Astrocyte of the spinal cord (primary cell): Measurements from ENCODE around the gene MYD88.

ENCODE experiments used
- DNase-seq: peaks from one replicate; pipeline ENCODE4 v3.0.0; 2011; ENCODE audit warnings: low read depth, low spot score
- H3K4me3 ChIP-seq: 2 replicates; pipeline ENCODE4 v1.5.1; 2011; ENCODE audit warnings: low read depth, mild to moderate bottlenecking, low read length, moderate library complexity
- CTCF ChIP-seq: IDR thresholded peaks from 2 replicates; pipeline ENCODE4 v1.5.1; 2012; ENCODE audit warnings: low read depth, mild to moderate bottlenecking, low read length, inconsistent platforms
- in situ Hi-C: cut with HindIII; loops from 2 replicates; pipeline ENCODE4 v1.10.0; 2017; ENCODE audit warnings: low sequenced_read_pairs

The MYD88 gene

GRCh38 chr3:38125305-38126120 lies 12.9 kb upstream of the MYD88 start:
- DNase-seq: no peak
- in situ Hi-C loops: no loop called here
- no peak for TF ChIP-seq CTCF
- H3K4me3 ChIP-seq: no peak overlapping the region

GRCh38 chr3:38126121-38126892 lies 12.2 kb upstream of the MYD88 start:
- in situ Hi-C loops: no loop called here
- no peak for DNase-seq
- TF ChIP-seq CTCF: no peak
- no peak overlapping the region for H3K4me3 ChIP-seq

- no peak for DNase-seq
- H3K4me3 ChIP-seq: no peak overlapping the region
- in situ Hi-C loops: no loop called here
- TF ChIP-seq CTCF: no peak
Measured at GRCh38 chr3:38127611-38128302, 10.7 kb upstream of the MYD88 start.

GRCh38 chr3:38128303-38128655 lies 10.2 kb upstream of the MYD88 start:
- H3K4me3 ChIP-seq: no peak overlapping the region
- no peak for TF ChIP-seq CTCF
- DNase-seq: no peak
- in situ Hi-C loops: no loop called here

GRCh38 chr3:38129058-38129457 lies 9.4 kb upstream of the MYD88 start:
- TF ChIP-seq CTCF: no peak
- in situ Hi-C loops: no loop called here
- no peak for DNase-seq
- H3K4me3 ChIP-seq: no peak overlapping the region

- H3K4me3 ChIP-seq: no peak overlapping the region
- TF ChIP-seq CTCF: no peak
- in situ Hi-C loops: no loop called here
- DNase-seq: no peak
Measured at GRCh38 chr3:38130631-38131065, 7.8 kb upstream of the MYD88 start.
